Activated CD8-positive, alpha-beta T cell treated with anti-CD3 and anti-CD28 coated beads for 36 hours (primary cell): ENCODE data around the gene CD86. TPM values are rescaled to one million over a fixed set of nuclear protein-coding genes. Genes with fewer than 3 reads are reported as not detected.

ENCODE experiments used
- ATAC-seq: fragments of 200-7000 bp; cut with Tn5 transposase; one replicate; pipeline ENCODE4 v1.10.0; 2021; ENCODE audit warnings: mild to moderate bottlenecking, moderate library complexity
- CTCF ChIA-PET: fragments of 350-600 bp; sonication (Branson Sonifier 250); formaldehyde crosslinking; loops from one replicate; lab custom pipeline; 2021; ENCODE audit warnings: antibody characterized with exemption; lab: Charles Lee
- POLR2A ChIA-PET: fragments of 350-600 bp; sonication (Branson Sonifier 250); formaldehyde crosslinking; loops from one replicate; lab custom pipeline; 2021; ENCODE audit warnings: antibody characterized with exemption; lab: Charles Lee
- DNase-seq: peaks from one replicate; pipeline ENCODE4 v3.0.0-alpha.2; 2020
- H3K27ac Mint-ChIP-seq: one replicate; pipeline ENCODE4 v1.8.0; 2021; ENCODE audit warnings: mild to moderate bottlenecking, mixed read lengths
- H3K27me3 Mint-ChIP-seq: one replicate; pipeline ENCODE4 v1.8.0; 2021; ENCODE audit warnings: mixed read lengths
- H3K36me3 Mint-ChIP-seq: one replicate; pipeline ENCODE4 v1.8.0; 2021; ENCODE audit warnings: low read depth, mixed read lengths
- H3K4me1 Mint-ChIP-seq: one replicate; pipeline ENCODE4 v1.8.0; 2021; ENCODE audit warnings: low read depth, mixed read lengths
- H3K4me3 Mint-ChIP-seq: one replicate; pipeline ENCODE4 v1.8.0; 2021; ENCODE audit warnings: mild to moderate bottlenecking, moderate library complexity, mixed read lengths
- H3K9me3 Mint-ChIP-seq: one replicate; pipeline ENCODE4 v1.8.0; 2021; ENCODE audit warnings: mixed read lengths
- intact Hi-C: fragments of 100-400 bp; cut with micrococcal nuclease; formaldehyde crosslinking; loops from one replicate; pipeline ENCODE4 v1.10.0; 2022
- total RNA-seq, 2 experiments: library from RNA; stranded (reverse); gene quantifications; one replicate each; pipeline ENCODE4 v1.2.3, GENCODE V29; 2021
- TF ChIP-seq, protein P1 (sequence below): fragments of 200-600 bp; IDR thresholded peaks from one replicate; pipeline ENCODE4 v1.8.0; 2022; ENCODE audit warnings: antibody characterized with exemption, mild to moderate bottlenecking

The CD86 gene
- total RNA-seq, 2 experiments from 2014 or later: 0.43 to 0.52 TPM

DNA sequence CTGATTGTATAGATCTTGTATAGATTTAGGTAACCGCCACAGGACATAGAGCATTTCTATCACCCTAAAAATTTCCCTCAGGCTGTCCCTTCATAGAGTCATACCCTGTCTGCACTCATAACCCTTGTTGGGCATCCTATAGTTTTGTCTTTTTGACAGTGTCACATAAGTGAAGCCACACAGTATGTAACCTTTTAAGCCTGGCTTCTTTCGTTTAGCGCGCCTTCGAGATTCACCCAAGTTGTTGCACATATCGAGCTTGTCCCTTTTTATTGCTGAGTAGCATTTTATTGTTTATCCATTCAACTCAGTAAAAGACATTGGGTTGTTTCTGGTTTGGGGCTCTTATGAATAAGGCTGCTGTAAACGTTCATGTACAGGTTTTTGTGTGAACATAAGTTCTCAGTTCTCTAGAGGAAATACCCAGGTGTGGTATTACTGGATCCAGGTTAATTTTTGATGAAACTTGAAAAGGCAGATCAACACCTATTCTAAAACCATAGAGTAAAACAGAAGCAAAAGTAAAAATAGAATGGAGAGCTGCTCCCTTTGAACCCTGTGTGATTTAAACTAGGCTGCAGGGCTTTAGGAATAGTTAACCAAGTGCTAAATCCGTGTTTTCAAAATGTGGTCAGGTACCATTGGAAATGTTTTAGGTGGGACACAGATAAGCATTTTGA lies 49.5 kb downstream of the CD86 start:
- Mint-ChIP-seq H3K36me3 (no peaks in the 10 kb centered on the region), H3K4me3 (no peak overlapping the region), H3K27ac (no peak overlapping the region), H3K27me3 (no peaks in the 10 kb centered on the region), H3K9me3 (no peaks in the 10 kb centered on the region), H3K4me1 (peaks cover 39% of the 10 kb centered on the region)
- intact Hi-C loops: loop anchor here (5.0 kb wide), 1 partner anchor 43 kb away; no protein-coding TSS in a partner anchor
- ATAC-seq (no peak), DNase-seq (no peak)
- POLR2A ChIA-PET: interaction anchor here (0.6 kb wide), 1 partner anchor 83 kb away, joined by 3 read pairs; no protein-coding TSS in a partner anchor
- CTCF ChIA-PET: interaction anchor here (1.0 to 6.4 kb wide), 5 partner anchors 10 to 196 kb away, joined by 3 to 80 read pairs (median 4); no protein-coding TSS in a partner anchor
- TF ChIP-seq, protein P1, sequence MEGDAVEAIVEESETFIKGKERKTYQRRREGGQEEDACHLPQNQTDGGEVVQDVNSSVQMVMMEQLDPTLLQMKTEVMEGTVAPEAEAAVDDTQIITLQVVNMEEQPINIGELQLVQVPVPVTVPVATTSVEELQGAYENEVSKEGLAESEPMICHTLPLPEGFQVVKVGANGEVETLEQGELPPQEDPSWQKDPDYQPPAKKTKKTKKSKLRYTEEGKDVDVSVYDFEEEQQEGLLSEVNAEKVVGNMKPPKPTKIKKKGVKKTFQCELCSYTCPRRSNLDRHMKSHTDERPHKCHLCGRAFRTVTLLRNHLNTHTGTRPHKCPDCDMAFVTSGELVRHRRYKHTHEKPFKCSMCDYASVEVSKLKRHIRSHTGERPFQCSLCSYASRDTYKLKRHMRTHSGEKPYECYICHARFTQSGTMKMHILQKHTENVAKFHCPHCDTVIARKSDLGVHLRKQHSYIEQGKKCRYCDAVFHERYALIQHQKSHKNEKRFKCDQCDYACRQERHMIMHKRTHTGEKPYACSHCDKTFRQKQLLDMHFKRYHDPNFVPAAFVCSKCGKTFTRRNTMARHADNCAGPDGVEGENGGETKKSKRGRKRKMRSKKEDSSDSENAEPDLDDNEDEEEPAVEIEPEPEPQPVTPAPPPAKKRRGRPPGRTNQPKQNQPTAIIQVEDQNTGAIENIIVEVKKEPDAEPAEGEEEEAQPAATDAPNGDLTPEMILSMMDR: no peak

DNA sequence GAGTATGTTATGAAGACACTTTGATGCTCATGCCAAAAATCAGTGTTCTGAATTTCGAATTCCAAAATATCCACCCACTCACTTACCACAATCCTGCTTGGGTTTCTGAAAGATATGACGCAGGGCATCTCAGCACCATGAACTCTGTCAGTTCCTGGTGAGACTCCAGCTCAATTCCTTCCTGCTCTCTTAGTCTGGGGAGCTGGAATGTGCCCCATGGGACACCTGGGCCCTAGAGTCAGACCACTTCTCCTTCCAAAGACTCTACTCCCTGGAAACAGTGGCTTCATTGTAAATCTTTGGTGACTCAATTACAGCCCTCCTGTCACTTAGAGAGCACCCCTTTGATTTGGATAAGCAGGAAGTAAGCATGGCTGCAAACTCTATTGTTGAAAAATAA lies 50.5 kb downstream of the CD86 start:
- H3K27ac Mint-ChIP-seq: no peak overlapping the region
- intact Hi-C loops: no loop called here
- peaks cover 39% of the 10 kb centered on the region for H3K4me1 Mint-ChIP-seq
- TF ChIP-seq, protein P1: no peak
- H3K36me3 Mint-ChIP-seq: no peaks in the 10 kb centered on the region
- H3K27me3 Mint-ChIP-seq: no peaks in the 10 kb centered on the region
- ATAC-seq (no peak), DNase-seq (no peak)
- POLR2A ChIA-PET: no interaction called here
- CTCF ChIA-PET: interaction anchor here (1.6 to 2.1 kb wide), 2 partner anchors 154 to 193 kb away, joined by 5 to 9 read pairs; no protein-coding TSS in a partner anchor
- no peaks in the 10 kb centered on the region for H3K9me3 Mint-ChIP-seq
- H3K4me3 Mint-ChIP-seq: no peak overlapping the region

DNA sequence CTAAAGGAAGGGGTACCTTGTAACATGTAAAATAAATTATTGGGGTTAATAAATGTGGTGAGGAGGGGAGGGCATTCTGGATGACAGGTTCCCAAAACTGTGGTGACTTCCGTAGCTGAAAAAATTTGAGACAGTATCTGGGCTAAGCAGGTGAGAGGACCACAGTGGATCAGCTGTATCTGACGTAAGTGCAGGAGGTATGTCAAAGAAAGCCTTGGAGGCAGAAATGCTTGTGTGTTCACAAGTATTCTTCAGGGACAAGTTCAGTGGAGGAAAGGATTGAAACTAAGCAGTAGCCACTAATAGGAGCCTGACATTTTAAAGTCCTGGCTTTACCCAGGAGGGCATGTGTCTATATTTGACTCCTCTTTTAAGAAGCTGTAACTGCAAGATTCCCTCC lies 52.0 kb downstream of the CD86 start:
- ChIA-PET POLR2A (no interaction called here), CTCF (interaction anchor here (1.4 to 1.7 kb wide), 2 partner anchors 147 to 152 kb away, joined by 4 to 7 read pairs; no protein-coding TSS in a partner anchor)
- Mint-ChIP-seq H3K9me3 (no peaks in the 10 kb centered on the region), H3K27ac (no peak overlapping the region), H3K36me3 (no peaks in the 10 kb centered on the region), H3K4me3 (no peak overlapping the region), H3K4me1 (peaks cover 25% of the 10 kb centered on the region), H3K27me3 (peaks cover 4% of the 10 kb centered on the region)
- ATAC-seq (no peak), DNase-seq (no peak)
- TF ChIP-seq, protein P1: no peak
- intact Hi-C loops: no loop called here

DNA sequence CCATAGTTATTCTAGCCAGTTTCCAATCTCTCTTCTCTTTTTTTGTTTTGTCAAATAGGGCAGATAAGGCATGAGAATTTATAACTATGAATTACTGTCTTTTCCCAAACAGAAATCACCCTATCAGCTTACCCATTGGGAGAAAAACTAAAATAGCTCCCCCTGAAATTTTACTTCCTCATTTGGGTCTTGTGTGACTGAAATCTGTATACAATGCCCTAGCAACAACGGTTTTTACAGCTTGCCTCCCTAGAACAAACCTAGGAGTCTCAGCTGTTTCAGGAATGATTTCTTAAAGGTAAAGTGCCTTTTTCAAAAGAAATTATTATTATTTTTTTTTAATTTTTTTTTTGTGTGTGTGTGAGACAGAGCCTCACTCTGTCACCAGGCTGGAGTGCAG lies 56.8 kb downstream of the CD86 start:
- Mint-ChIP-seq H3K27me3 (peaks cover 9% of the 10 kb centered on the region), H3K9me3 (no peaks in the 10 kb centered on the region), H3K36me3 (no peaks in the 10 kb centered on the region), H3K4me1 (no peaks in the 10 kb centered on the region), H3K27ac (no peak overlapping the region), H3K4me3 (no peak overlapping the region)
- POLR2A ChIA-PET: no interaction called here
- DNase-seq: no peak
- CTCF ChIA-PET: interaction anchor here (0.6 to 2.3 kb wide), 3 partner anchors 9 to 216 kb away, joined by 3 to 14 read pairs (median 4); no protein-coding TSS in a partner anchor
- TF ChIP-seq, protein P1: no peak
- intact Hi-C loops: no loop called here
- ATAC-seq: no peak

DNA sequence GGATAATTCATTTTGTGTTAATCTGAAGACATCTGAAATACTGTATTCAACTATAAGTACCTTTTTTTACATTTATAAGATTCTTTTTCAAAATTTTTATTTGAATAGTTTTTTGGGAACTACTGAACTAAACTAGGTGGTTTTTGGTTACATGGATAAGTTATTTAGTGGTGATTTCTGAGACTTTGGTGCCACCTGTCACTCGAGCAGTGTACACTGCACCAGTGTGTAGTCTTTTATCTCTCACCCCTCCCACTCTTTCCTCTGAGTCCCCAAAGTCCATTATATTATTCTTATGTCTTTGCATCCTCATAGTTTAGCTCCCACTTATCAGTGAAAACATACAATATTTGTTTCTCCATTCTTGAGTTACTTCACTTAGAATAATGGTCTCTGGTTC lies 57.6 kb downstream of the CD86 start:
- Mint-ChIP-seq H3K36me3 (no peaks in the 10 kb centered on the region), H3K27ac (no peak overlapping the region), H3K4me1 (no peaks in the 10 kb centered on the region), H3K27me3 (peaks cover 11% of the 10 kb centered on the region), H3K4me3 (no peak overlapping the region), H3K9me3 (no peaks in the 10 kb centered on the region)
- ChIA-PET CTCF (no interaction called here), POLR2A (no interaction called here)
- no peak for DNase-seq
- TF ChIP-seq, protein P1: no peak
- intact Hi-C loops: no loop called here
- ATAC-seq: peak; percentile 39
